ENCODE results near the gene ANKRD2.
"Not testable (repeated sequence)": the region's sequence is repeated elsewhere in the genome, so short reads cannot be mapped to it uniquely, and the experiment has no call there.

The ANKRD2 gene

DNA sequence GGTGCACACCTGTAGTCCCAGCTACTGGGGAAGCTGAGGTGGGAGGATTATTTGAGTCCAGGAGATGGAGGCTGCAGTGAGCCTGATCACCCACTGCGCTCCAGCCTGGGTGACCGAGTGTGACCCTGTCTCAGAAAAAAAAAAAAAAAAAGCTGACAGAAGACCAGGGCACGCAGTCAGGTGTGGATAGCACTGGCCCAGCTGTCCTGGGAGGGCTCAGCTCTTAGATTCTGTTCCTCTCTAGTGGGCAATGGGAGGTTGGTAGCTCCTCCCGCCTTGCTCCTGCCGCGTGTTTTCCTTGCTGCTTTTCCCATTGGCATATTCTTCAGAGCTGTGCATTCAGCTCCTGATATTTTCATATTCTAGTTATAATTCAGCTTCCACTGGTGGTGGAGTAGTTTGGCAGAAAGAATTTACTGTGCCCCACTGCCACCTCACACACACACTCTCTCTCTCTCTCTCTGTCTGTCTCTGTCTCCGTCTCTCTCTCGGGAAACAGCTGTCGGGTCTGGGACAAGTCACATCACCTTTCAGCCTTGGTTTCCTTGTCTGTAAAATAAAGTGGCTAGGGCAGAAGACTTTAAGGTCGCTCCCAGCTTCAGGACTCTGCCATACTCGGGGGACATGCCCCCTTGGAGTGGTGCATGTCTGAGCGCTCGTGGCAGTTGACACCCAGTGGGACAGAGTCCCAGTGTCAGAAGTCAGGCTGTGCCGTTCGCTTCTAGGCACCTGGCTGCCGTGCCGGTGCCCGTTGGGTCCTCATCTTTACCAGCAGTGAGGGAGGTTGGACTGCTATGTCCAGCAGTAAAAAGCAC is 25.9 kb upstream of the ANKRD2 start:
- DNase-seq (ENCODE audit: low spot score): no peak

DNA sequence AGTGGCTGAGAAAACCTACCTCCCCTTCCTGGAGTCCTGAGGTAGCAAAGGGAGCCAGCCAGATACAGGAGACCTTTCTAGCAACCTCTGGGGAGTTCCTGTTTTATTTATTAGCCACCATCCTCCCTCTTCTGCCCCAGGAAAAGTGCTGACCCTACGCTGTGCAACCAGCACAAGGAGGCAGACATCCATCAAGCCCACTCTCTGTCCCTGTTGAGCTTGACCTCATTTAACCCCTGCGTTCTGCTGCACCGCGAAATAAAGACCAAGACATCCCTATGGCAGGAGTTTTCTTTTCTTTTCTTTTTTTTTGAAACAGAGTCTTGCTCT is 25.3 kb upstream of the ANKRD2 start:
- DNase-seq (ENCODE audit: low spot score): no peak

DNA sequence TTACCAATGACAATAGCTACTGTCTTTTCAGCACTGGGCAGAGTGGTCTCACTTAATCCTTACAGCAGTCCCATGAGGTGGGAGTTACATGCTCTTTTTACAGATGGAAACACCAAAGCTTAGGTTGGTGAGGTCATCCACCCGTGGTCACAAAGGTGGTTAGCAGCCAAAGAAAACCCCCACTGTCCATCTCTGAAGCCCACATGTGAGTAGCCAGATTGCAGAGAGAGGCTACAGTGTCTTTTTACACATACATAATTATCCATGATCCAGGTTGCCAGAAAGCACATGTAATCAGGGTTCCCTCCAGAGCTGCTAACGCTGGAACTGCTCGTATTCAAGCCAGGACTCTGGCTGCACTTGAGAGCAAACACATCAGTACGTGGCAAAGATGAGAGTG is 24.6 kb upstream of the ANKRD2 start:
- DNase-seq (ENCODE audit: low spot score): no peak

DNA sequence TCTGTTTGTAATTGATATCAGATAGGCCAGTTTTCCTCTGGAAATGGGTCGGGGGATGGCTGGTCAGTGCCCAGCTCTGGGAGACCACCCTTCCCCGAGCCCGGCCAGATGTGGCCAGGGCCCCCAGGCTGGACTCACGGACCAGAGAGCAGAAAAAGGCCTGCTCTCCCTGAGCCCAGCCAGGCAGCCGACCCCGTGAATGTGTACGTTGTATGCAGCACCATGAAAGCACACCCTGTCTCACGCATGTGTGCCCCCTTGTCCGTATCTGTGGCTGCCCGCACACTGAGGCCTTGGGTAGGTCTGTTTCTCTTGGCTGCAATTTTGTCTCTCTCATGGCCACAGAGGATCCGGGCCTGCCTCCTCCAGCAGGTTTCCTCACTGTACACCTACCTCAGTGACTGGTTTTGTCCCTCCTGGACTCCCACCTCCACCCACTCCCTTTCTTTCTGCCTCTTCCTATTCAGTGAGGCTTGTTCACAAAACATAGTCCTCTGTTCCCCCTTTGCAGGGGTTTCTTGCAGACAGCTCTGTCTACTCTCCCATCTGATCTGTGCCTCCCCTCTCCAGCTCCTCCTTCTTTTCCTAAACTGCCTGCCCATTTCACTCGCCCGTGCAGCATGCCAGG is 23.6 kb upstream of the ANKRD2 start:
- DNase-seq (ENCODE audit: low spot score): no peak

DNA sequence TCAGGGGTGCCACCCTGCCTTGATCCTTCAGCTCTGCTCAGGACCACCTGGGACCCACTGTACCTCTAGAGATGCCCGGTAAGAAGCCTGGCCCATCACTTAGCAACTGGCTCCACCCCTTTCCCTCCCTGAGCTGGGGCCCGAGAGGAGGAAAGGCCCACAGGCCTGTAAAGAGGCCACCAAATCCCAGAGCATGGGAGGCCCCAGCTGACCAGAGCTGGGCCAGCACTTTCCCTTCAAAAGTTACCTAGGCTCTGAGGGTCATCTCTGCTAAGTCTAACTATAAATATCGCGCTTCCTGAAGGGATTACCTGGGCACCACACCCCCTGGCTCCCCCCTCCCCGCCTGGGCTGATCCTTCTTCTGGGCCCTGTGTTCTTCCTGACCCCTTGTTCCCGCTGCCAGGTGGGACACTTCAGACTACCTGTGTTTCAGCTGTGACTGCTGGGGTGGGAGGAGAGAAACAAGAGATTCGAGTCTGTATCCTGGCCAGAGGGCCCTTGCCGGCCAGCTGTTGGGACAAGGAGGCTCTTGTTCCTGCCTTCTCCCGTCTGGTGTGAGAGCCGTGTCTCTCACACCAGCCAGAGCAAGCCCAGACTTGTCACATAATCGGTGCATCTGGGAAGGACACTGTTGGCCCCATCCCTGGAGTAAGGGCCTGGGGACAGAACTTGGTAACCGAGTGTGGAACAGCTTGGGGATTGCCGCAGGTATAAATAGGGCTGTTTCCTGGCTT is 22.8 kb upstream of the ANKRD2 start:
- DNase-seq (ENCODE audit: low spot score): no peak

DNA sequence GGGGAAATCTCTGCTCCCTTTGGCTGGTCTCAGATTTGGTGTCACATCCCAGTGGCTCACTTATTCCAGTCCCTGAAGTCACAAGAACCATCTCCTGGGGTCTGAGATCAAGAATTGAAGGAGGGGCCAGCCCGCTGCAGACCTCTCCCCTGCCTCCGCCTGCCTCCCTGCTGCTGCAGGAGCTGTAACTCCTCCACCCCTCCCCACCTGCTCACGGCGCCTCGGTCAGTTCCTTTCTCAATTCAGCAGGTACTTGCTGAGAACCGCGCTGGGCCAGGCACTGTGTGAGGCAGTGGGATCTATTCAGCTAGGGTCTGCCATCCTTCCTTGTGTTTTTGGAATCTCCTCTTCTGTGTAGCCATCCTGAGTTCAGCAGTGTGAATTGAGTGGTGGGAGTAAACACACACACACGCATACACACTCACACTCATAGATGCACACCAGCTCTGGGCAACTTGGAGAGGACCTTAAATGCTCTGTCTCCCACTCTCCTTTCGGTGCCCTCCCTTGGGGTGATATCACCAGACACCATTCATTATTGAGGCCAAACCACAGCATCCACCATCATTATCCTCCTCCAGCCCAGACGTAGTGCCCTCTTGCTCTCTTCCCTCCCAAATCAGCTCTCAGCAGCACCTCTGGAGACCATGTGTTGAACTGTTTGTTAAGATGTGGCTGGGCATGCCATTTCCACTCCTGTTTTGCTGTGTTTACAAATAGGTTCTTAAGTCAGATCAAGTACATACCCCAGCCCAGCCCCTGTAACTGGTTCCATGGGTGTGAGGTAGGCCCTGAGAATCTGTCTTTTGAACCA is 22.0 kb upstream of the ANKRD2 start:
- no peak for DNase-seq (ENCODE audit: low spot score)

DNA sequence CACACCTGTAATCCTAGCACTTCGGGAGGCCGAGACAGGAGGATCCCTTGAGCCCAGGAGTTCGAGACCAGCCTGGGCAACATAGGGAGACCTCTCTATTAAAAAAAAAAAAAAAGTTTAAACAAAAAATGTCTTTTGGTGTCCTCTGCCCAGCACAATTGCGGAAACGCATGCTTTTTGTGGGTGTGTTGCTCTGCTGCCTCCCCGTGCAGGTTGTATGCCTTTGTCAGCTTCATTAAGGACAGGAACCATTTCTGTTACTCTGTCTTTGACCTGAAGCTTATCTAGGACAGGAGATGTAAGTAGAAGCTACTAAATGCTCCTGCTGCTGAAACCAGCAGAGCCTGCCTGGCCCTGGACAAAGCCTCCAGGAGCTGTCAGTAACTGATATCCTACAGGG is 21.3 kb upstream of the ANKRD2 start:
- DNase-seq (ENCODE audit: low spot score): no peak

DNA sequence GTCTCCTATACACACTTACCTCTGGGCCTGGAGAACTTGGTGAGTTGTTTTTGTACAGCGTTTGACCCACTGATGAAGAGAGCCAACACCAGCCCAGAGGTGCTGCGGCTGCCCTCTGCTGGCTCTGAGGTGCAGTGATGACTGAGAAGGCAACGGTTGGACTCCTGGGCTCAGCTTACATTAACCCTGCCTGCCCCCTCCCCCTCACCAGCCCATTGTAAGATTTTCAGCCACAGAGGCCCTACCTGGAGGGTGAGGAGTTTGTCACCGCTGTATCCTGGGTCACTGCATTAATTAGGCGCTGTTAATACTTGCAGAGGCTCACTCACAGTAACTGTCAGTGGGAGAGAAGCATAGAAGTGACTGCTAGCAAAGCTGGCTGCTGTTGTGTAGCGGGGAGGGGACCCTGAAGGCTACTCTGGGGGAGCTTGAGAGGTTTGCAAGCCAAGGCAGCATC is 19.0 kb upstream of the ANKRD2 start:
- peak; percentile 53 for DNase-seq (ENCODE audit: low spot score)

DNA sequence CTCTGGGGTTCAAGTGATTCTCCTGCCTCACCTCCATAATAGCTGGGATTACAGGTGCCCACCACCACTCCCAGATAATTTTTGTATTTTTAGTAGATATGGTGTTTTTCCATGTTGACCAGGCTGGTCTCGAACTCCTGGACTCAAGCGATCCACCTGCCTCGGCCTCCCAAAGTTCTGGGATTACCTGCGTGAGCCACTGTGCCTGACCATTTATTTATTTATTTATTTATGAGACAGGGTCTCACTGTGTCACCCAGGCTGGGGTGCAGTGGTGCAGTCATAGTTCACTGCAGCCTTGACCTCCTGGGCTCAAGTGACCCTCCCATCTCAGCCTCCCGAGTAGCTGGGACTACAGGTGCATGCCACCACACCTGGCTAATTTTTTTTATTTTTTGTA is 18.2 kb upstream of the ANKRD2 start:
- not testable (repeated sequence) for DNase-seq (ENCODE audit: low spot score)

DNA sequence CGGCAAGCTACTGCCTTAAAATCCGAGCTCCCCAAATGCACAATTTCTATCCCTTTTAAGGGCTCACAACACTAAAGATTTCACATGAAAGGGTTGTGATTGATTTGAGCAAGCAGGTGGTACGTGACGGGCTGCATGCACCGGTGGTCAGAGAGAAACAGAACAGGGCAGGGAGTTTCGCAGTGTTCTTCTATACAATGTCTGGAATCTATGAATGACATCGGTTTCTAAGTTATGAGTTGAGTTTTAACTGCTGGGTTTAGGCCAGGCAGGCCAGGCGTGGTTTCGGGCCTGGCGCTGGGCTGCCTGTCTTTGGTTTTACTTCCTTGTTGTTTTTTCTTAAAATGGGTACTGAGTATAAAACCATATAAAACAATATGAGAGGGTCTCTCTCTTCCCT is 17.0 kb upstream of the ANKRD2 start:
- not testable (repeated sequence) for DNase-seq (ENCODE audit: low spot score)

DNA sequence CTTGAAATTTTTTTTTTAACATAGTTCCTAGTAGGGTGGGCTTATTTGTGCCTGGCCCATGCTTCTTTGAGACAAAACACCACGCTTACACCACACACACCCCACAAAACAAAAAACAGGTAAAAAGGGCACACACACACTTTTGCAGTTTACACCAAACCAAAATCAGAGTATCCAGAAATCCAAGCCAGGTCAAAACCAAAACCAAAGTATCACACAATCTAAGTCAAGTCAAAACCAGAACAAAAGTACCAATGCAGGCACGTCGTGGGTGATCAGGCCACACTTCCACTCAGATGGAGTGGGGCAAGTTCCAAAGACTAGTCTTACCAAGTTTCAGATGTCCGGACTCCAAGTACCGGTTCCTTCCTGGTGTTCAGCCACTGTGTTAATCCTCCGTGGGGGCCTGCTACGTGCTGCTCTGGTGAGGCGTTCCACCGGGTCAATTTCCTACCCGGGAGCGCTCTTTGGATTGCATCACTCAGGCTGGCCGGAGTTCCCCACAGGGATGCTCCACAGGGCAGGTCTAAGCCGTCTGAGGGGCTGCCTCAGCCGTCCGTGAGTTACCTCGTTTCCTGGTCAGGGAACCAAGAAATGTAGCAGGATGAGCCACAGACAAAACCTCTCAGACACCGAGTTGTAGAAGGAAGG is 11.7 kb upstream of the ANKRD2 start:
- not testable (repeated sequence) for DNase-seq (ENCODE audit: low spot score)

DNA sequence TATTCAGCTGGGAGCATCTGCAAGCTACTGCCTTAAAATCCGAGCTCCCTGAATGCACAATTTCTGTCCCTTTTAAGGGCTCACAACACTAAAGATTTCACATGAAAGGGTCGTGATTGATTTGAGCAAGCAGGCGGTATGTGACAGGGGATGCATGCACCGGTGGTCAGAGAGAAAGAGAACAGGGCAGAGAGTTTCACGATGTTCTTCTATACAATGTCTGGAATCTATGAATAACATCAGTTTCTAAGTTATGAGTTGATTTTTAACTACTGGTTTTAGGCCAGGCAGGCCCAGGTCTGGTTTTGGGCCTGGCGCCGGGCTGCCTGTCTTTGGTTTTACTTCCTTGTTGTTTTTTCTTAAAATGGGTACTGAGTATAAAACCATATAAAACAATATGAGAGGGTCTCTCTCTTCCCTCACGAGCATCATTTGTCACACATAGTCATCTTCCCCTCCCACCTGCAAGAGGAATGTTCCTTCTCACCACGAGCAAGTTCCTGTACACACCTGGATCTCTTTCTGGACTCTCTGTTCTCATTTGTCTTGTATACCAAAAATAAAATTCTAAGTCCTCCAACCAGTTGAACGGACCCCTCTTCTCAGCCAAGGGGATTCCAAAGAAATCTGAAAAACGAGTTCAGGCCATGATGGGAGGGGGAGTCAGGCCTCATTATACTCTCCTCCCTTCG is 11.0 kb upstream of the ANKRD2 start:
- DNase-seq (ENCODE audit: low spot score): not testable (repeated sequence)

DNA sequence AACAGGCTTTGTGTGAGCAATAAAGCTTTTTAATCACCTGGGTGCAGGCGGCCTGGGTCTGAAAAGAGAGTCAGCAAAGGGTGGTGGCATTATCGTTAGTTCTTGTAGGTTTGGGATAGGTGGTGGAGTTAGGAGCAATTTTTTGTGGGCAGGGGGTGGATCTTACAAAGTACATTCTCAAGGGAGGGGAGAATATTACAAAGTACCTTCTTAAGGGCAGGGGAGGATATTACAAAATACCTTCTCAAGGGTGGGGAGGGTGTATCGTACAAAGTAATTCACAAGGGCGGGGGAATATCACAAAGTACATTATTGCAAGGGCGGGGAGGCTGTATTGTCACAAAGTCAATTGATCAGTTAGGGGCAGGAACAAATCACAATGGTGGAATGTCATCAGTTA is 10.2 kb upstream of the ANKRD2 start:
- not testable (repeated sequence) for DNase-seq (ENCODE audit: low spot score)

DNA sequence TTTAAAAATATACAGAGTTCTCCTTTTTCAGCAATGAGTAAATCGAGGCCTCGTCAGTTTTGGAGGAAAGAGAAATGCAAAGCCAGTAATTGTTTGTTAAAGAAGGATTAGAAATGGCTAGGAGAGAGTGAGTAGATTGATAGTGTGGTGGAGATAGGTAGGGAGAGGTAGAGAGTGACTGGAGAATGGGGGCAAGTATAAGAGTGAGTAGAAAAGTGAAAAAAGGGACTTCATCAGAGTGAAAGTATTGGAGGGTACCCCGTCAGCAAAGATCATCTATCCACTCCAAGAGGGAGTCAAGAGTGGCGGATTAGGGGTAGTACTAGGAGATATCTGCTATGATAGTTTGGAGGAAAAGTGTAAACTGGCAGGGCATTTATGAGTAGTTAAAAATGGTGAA is 9.2 kb upstream of the ANKRD2 start:
- no peak for DNase-seq (ENCODE audit: low spot score)

DNA sequence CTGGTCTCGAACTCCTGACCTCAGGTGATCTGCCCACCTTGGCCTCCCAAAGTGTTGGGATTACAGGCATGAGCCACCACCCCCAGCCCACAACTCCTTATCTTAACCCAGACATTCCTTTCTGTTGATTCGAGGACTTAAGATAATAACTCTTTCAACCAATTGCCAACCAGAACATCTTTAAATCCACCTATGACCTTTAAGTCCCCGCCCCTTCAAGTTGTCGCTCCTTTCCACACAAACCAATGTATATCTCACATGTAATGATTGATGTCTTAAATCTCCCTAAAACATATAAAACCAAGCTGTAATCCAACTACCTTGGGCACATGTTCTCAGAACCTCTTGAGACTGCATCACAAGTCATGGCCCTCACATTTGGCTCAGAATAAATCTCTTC is 7.8 kb upstream of the ANKRD2 start:
- no peak for DNase-seq (ENCODE audit: low spot score)

DNA sequence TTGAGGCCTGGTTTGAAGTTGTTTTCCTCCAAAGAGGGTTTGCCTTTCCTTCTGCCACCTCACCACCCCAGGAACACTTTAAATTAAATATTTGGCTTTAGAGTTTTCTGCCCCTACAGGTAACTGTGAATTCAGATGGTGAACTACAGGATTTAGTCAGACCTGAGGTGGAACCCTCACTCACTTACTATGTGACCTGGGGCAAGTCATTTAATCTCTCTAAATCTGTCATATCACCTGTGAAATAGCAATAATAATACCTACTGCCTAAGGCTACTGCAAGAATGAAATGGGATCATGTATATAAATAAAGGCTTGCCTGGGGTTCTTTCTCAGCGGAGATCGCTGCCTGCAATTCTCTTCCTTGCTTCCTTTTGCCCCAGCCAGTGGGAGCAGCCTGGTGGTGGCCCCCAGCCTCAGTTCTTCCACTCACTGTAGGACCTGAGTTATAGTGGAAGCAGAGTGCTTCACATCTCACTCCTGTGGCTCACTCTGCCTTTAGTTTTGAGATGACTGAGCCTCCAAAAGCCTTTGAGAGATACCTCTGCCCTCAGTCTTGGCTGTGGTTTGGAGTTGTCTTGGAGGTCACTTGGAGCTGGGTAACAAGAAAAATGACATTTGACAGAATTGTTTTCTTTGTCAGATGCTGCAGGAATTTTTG is 6.1 kb upstream of the ANKRD2 start:
- no peak for DNase-seq (ENCODE audit: low spot score)

DNA sequence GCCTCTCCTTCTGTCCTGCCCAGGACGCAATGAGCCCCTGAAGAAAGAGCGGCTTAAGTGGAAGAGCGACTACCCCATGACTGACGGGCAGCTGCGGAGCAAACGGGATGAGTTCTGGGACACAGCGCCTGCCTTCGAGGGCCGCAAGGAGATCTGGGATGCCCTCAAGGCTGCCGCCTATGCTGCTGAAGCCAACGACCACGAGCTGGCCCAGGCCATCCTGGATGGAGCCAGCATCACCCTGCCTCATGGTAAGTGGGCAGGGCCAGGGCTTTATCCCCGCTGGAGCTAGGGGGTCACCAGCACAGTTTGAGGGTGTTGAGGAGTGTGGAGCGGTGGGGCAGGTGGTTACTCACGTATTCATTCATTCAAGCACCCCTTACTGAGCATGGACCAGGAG is 4.7 kb upstream of the ANKRD2 start:
- DNase-seq (ENCODE audit: low spot score): no peak

DNA sequence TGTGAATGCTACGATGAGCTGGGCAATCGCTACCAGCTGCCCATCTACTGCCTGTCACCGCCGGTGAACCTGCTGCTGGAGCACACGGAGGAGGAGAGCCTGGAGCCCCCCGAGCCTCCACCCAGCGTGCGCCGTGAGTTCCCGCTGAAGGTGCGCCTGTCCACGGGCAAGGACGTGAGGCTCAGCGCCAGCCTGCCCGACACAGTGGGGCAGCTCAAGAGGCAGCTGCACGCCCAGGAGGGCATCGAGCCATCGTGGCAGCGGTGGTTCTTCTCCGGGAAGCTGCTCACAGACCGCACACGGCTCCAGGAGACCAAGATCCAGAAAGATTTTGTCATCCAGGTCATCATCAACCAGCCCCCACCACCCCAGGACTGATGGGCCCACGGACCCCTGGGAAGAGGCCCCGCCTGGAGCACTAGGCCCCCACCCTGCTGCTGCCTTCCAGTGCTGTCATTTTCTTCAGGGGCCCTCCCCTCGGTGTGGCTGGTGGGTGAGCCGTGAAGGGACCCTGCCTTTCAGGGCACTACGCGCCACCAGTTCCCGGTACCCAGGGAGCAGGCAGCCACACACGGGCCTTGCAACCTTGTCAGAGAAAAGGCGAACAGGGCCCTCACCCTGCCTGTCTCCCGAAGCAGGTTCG is 2.3 kb upstream of the ANKRD2 start:
- no peak for DNase-seq (ENCODE audit: low spot score)

DNA sequence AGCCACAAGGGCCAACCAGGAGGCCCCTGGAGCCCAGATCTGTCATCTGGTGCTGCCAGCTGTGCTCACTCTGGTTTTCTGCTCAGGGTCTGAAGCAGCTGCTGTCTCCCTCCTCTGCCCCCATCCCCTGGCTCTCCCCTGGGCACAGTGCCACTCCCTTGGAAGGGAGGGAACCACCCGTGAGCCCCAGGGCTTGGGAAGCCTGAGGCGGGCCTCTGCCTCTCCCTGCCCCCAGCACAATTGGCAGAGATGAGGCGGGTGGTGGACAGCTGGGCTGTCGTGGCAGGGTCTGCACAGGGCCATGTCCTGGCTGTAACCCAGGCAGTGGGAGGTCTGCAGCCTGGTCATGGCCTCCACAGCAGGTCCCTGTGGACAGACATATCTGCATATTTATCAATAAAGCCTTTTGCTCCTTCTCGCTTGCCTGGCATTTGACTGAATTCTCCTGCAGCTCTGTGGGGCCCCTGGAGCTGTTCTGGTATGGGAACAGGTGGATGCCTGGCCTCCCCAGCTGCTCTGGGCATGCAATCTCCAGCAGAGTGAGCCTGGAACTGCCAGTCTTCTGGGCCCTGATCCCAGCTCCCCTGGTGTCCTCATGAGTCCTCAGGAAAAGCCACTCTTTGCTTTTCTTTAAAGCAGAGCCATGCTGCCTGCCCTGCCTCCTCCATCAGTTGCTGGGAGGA is 1.6 kb upstream of the ANKRD2 start:
- no peak for DNase-seq (ENCODE audit: low spot score)

DNA sequence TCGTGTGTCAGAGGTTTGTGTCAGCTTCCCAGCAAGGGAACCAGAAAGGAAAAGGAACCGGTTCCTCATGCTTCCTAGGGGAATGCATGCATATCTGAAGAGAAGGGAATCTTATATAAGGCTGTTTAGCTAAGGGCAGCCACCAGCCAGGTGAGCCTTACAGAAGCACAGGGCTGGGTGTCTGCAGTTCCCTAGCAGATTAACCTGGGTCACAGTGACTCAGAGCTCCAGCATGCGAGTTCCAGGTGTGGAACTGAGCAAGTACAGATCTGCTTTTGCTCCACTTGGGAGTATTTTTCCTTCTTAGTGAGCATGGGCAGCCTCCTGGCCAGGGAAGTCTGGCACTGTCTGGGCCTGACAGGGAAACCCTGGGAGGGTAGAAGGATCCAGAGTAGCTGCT is 957 bp upstream of the ANKRD2 start:
- peak; percentile 36 for DNase-seq (ENCODE audit: low spot score)

Measured in LoVo (cell line).